HuH-7 (cell line): ENCODE measurements around the gene NQO1.
"Not testable (repeated sequence)": the region's sequence is repeated elsewhere in the genome, so short reads cannot be mapped to it uniquely, and the experiment has no call there.

Experiments
- DNase-seq: peaks from one replicate; pipeline ENCODE4 v3.0.0; 2011; ENCODE audit warnings: low spot score

The NQO1 gene

DNA sequence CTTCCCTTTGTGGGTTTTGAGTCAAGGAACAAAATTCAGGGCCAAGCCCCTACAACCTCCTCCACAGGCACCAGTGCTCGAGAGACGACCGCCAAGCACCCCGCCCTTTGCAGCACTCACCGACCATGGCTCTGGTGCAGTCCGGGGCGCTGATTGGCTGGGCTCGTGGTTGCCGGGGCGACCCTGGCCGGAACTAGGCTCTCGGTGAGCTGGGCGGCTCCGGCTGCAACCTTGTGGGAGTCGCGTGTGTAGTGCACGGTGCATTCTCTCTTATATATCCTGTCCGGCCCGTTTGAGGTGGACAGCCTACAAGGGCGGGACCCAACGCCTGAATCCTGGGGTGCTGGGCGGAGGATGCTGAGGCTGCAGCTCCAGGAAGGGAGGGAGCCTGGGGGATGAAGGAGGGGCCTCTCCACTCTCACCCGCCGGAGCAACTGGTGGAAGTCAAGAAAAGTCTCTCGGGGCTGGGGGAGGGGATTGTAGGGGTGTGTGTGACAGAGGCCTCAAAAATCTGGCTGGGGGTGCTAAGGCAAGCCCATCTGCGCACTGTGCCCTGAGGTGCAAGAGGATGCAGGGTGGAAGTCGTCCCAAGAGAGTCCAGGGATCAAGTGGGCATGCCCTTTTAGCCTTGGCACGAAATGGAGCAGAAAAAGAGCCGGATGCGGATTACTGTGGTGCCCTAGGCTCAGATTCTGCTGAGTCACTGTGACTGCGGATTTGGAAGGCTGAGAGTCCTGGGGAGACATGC is at the start of gene NQO1:
Gene NQO1 (minus strand): TSS at position 248 of the 748 bp plus-strand sequence. CDS start 121 bp downstream, at position 127.
- no peak for DNase-seq

- DNase-seq, result no peak
These were observed 49.2 kb upstream of the NQO1 start for GRCh38 chr16:69775563-69775962.

DNA sequence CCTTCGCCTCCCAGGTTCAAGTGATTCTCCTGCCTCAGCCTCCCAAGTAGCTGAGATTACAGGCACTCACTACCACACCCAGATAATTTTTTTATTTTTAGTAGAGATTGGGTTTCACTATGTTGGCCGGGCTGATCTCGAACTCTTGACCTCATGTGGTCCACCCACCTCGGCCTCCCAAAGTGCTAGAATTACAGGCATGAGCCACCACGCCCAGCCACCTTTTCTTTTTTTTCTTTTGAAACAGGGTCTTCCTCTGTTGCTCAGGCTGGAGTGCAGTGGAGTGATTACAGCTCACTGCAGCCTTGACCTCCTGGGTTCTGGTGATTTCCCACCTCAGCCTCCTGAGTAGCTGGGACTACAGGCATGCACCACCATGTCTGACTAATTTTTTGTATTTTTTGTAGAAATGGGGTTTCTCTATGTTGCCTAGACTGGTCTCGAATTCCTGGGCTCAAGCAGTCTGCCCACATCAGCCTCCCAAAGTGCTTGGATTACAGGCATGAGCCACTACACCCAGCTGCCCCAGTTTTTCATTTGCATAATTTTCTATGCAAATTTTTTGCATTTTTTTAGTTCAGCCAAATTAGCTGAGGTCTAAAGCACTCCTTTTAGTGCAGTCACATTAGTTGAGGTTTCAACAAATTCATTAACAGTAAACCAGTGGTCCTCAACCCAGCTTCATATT is 47.0 kb upstream of the NQO1 start:
- no peak for DNase-seq

DNA sequence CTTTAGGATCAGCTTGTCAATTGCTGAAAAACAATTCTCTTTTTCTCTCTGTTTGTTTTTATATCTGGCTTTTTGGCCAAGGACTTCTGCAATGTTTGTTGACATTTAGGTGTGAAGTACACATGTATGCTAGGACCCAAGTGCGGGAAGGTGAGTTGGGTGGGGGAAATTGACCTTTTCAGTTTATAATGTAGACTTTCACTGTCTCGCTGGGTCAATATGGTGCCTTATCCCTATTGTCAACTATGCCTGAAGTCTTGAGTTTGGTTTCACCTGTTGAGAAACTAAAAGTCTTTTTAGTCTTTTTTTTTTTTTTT is 45.2 kb upstream of the NQO1 start:
- DNase-seq, result no peak

DNA sequence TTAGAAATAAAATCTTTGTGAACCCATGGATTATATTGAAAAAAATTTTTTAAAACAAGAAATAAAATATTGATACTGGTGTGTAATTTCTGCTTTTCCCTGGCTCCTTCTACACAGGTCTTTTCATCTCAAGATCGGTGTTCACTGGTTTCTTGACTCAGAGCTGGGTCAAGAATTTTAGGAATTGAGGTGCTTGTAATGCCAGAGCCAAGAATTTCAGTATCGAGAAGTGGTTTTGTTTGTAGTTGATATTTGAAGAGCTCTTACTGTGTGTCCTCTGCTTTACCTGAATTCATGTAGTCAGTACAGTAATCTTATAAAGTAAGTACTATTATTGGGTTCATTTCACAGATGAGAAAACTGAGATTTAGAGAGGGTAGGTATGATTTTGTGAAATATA is 43.0 kb upstream of the NQO1 start:
- no peak for DNase-seq

DNA sequence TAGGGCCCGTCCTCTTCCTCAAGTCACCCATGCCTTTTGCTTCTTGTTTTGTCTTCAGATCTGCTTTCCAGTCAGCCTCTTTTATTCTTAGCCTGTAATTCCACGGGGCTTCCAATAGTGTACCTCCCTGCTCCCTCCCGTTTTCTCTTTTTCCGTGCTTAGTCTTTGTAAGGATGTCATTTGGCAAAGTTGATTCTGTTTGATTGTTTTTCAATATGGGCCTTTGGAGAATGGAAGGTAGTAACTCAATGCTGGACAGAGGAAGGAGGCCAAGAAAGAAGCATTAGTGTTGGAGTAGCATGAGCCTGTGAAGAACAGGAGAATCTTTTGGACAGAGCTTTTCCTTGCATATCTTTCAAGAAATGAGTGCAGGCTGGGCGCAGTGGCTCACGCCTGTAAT is 42.3 kb upstream of the NQO1 start:
- DNase-seq, result no peak

- no peak for DNase-seq
These were observed 41.3 kb upstream of the NQO1 start for GRCh38 chr16:69767459-69768229.

DNA sequence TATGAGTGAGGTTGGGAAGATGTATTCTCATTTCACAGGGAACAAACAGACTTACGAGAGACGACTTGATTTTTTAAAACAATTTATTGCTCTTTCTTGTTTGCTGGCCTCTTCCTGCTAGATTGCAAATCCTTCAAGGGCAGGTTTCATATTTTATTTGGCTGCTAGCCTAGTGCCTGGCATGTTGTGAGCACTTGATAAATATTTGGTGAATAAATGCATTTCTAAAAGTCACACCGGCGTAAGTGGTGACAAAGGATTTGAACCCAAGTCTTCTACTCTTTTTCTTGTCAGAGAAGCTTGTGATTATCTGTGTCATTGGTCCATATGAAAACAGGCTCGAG is 37.2 kb upstream of the NQO1 start:
- no peak for DNase-seq

DNA sequence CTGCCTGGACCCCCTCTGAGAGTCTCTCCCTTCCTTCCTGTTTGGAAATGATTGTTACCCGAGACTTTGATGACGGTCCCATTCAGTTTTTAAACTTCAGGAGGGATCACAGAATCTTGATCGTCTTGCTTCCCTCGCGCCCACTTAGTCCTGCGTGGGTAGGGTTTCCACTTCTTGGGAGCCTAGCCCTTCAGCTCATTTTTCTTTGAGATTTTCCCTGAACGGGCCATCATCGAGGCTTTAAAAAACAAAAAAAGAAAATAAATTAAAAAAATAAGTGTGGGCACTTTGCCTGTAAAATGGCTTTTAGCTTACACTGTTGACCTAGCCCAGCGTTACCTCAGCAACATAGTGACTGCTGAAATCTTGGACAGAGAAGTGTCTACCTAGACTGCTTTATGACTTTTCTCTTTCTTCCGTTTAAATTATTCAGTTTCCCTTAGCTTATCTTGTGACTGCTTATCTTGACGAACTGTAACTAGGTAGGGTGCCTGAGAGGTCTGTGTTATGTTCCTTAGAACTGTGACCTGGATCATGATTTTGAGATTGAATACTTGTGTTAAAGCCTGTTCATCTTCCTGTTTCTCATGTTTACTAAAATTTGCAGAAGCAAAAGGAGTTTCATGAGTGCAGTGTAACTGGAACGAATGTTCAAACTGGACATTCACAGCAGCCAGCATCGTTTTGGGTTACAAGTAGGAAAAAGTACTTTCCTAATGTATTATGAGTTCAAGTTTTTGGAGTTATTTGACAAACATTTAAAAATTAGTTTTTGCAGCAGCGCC is 36.6 kb upstream of the NQO1 start:
- DNase-seq, result no peak

GRCh38 chr16:69761983-69762813 is 35.8 kb upstream of the NQO1 start, which contains the start of gene WWP2:
Gene WWP2 (plus strand): TSS chr16:69762332. CDS start chr16:69787011, 24,679 bp downstream.
- peak; percentile 92 for DNase-seq

- DNase-seq, result not testable (repeated sequence)
These were observed 31.0 kb upstream of the NQO1 start for GRCh38 chr16:69757375-69757774.

DNA sequence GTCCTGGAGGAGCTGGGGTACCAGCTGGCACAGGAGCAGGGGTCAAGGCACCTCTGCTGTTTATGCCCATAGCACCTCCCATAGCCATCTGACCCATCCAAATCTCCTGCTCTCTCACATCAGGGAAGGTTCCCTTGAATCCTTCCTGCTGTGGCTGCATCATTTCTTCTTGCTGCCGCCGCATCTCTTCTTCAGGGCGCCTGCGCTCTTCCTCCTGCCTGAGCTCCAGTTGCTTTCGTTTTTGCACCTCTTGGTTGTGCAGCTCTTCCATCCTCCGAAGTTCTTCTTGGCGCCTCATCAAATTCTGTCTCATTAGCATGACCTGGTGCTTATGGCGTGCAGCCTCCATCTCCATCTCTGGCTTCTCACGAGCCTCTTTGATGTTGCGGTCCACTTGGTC is 30.3 kb upstream of the NQO1 start:
- DNase-seq, result no peak

DNA sequence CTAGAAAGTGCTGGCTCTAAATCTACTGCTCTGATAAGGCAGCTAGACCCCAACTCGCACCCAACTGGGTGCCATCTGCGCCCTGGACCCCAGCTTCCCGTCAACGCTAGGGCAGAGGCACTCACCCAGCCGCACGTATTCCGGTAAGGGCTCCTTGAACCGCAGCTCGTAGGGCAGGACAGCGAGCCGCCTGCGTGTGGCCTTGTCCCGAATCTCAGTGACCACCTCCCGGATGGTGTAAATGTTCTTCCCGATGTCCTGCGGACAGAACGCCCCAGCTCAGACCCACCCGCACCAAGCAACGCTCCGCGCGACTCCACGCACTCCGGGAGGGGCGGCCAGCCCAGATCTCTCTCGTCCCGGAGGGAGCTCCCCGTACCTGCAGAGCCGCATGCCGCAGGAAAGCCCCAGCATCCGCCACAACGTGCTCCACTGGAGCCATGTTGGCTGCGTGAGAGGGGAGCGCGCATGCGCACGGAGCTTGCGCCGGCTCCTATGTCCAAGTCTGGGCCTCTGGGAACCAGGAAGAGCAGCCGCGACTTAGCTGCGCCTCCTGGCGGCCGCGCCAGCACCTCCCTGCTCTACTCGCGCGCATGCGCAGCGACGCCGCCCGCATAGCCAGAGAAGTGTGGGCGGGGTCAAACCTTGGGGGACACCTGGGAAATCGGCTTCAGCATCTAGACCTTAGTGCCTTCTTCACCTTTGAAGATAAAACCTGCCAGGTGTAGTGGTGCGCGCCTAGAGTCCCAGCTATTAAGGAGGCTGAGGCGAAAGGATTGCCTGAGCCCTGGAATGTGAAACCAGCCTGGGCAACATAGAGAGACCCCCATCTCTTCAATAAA is 28.3 kb upstream of the NQO1 start, which contains the start of gene NOB1:
Gene NOB1 (minus strand): TSS at position 458 of the 842 bp plus-strand sequence. CDS start 16 bp downstream, at position 442.
- peak; percentile 96 for DNase-seq

DNA sequence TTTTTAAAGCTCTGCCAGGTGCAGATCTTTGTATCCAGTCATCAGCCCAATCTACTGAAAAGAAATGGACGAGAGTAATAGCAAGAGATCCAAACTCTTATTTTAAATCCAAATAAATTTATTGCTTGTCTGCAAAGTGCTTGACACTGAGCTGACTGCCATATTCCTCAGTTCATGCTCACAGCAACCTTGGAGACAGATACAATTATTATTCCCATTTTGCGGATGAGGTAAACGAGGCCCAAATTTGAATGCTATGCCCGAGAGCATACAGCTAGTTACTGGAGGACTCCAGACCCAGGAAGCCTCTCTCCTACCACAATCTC is 27.7 kb upstream of the NQO1 start:
- DNase-seq, result no peak

DNA sequence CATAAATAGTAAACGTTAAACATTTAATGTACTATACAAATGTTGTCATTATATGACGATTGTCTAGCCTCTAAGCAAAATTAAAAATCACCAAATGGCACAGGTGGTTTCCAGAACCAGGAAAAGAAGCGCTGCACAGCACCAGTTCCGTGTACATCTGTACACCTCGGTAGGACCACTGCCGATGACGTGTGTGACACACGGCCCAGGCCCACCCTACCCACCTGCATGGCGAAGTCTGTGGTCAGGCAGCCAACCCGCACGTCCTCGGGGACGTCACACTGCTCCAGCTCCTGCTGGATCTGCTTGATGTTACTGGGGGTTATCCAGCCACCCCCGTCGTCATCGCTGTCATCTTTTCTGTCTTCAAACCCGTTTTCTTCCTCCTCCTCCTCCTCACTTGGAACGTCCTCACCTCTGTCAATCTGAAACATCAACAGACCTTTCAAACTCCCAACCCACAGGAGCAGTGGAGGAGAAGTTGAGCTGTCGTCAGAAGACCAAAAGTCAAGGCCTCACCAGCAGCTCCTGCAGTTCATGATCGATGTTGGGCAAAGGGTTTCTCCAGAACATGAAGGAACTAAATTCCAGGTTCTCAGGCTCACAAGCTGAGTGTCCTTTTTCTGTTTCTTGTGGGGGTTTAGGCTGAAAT is 22.5 kb upstream of the NQO1 start:
- no peak for DNase-seq

DNA sequence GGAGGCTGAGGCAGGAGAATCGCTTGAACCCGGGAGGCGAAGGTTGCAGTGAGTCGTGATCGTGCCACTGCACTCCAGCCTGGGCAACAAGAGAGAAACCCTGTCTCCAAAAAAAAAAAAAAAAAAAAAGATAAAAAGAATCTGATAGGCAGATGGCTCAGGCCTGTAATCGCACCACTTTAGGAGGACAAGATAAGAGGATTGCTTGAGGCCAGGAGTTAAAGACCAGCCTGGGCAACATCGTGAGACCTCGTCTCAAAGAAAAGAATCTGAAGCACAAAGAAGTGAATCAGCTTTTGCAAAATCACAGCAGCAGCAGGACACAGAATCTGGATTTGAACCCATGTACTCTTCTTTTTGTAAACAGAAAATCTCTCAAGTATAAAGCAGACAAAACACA is 20.8 kb upstream of the NQO1 start:
- DNase-seq, result no peak

DNA sequence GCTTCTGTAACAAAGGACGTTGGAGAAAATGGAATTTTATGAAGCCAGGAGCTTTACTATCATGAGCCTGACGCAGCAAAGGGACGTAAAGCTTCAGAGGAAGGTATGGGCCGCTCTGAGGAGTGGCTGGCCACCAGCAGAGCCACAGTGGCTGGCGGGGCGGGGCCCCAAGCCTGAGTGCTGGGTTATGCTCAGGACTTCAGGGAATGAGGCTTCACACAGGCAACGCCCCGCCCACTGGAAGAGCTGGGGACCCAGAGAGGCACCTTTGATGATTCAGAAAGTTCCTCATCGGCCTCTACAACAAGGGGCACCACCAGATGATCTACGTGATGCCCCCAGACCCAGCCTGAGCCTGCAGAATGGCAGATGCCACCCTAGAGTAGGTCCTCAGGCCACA is 19.6 kb upstream of the NQO1 start:
- DNase-seq, result no peak

DNA sequence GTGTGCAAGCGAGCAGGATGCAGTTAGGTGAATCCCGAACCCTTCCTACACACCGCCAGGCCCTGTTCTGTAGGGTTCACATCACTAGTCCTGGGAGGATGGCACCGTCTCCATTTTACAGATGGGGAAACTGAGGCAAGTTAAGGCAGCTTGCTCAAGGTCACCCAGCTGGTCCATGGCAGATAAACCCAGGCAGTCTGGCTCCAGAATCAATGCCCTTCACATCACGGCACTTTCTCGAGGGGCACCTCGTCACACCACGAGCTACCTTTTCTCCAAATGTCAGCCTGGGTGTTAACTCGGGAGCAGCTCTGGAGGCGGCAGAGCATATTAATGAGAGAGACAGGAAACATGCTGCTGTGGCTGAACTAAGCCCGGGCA is 18.9 kb upstream of the NQO1 start:
- DNase-seq, result no peak

DNA sequence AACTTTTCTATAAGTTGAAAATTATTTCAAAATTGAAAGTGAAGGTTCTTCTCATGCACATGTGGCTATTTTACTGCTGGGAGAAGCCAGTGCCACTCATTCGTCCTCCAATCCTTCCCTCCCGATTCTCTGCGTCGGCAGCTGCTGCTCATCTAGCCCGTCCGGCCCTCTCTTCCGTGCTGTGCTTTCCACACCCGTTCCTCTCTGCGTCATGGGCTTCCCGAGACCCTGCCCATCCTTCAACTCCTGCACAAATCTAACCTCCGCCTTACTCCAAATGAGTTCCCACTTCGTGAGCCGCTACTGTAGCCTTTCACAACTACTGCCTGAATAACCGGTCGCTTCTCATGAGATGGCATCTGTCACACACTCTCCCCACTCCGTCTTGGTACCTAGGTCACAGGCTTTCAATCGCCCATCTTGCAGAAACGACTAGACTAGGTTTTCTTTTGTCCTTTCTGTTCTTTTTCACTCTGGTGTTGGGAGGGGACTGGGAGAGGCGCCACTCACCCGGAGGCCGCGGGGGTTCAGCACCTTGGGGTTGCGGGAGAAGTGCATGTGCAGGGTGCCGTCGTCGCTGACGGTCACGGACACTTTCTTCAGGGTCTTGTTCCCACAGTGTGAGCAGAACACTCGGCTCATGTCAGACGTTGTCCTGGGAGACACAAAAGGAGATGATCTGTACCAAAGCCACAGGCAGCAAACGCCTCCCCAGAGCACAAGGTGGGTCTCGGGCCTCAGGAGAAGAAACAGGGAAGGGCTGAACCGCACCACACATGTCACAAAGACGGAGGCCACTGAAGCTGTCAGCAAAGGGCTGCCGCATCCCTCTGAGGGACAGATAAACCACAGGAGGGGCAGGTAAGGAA is 18.2 kb upstream of the NQO1 start:
- no peak for DNase-seq
